ENCODE results near the gene CAMTA1. TPM values are rescaled to one million over a fixed set of nuclear protein-coding genes. Genes with fewer than 3 reads are reported as not detected.

CAMTA1 gene
- total and polyA plus RNA-seq, 2 experiments from 2014 or later = 89.0 to 145 TPM

GRCh38 chr1:7594002-7594713 is 808.9 kb downstream of the CAMTA1 start:
- 74% methylated on average over 5 of the region's 5 CpGs for WGBS (ENCODE audit: low lambda C conversion rate, missing lambda C conversion rate)
- H3K9me3 ChIP-seq (ENCODE audit: low read depth) = no peaks in the 10 kb centered on the region
- no peak overlapping the region for H3K4me2 ChIP-seq
- no peak overlapping the region for H3K4me3 ChIP-seq
- H3K4me1 ChIP-seq (ENCODE audit: insufficient read depth) = no peaks in the 10 kb centered on the region
- no peaks in the 10 kb centered on the region for H3K79me2 ChIP-seq
- H3K9me2 ChIP-seq (replicated peaks; ENCODE audit: insufficient read depth) = no peaks in the 10 kb centered on the region
- H4K20me1 ChIP-seq (ENCODE audit: insufficient read depth, poor library complexity, severe bottlenecking) = no peaks in the 10 kb centered on the region
- H3K27me3 ChIP-seq = peaks cover 4% of the 10 kb centered on the region
- H3K36me3 ChIP-seq (replicated peaks; ENCODE audit: insufficient read depth, low read depth) = no peaks in the 10 kb centered on the region
- H3K27ac ChIP-seq = no peak overlapping the region
- H2AFZ ChIP-seq = no peak overlapping the region
- TF ChIP-seq EZH2phosphoT487 (IDR thresholded peaks at IDR 0.05; ENCODE audit: low read depth, severe bottlenecking, unreplicated experiment) = no peak
- TF ChIP-seq EZH2 (IDR thresholded peaks at IDR 0.05; ENCODE audit: borderline replicate concordance) = no peak
- no peak for TF ChIP-seq CTCF (IDR thresholded peaks at IDR 0.05; ENCODE audit: poor library complexity)
- DNase-seq (ENCODE audit: low spot score) = no peak

- H4K20me1 ChIP-seq (ENCODE audit: insufficient read depth, poor library complexity, severe bottlenecking) = no peaks in the 10 kb centered on the region
- H3K4me1 ChIP-seq (ENCODE audit: insufficient read depth) = no peaks in the 10 kb centered on the region
- no peak for TF ChIP-seq CTCF (IDR thresholded peaks at IDR 0.05; ENCODE audit: poor library complexity)
- no peak for TF ChIP-seq EZH2 (IDR thresholded peaks at IDR 0.05; ENCODE audit: borderline replicate concordance)
- TF ChIP-seq EZH2phosphoT487 (IDR thresholded peaks at IDR 0.05; ENCODE audit: low read depth, severe bottlenecking, unreplicated experiment) = no peak
- no peaks in the 10 kb centered on the region for H3K79me2 ChIP-seq
- no peaks in the 10 kb centered on the region for H3K9me3 ChIP-seq (ENCODE audit: low read depth)
- WGBS (ENCODE audit: low lambda C conversion rate, missing lambda C conversion rate) = 90% methylated on average over 13 of the region's 13 CpGs
- H3K9me2 ChIP-seq (replicated peaks; ENCODE audit: insufficient read depth) = no peaks in the 10 kb centered on the region
- DNase-seq (ENCODE audit: low spot score) = no peak
- no peak overlapping the region for H3K27ac ChIP-seq
- H3K36me3 ChIP-seq (replicated peaks; ENCODE audit: insufficient read depth, low read depth) = no peaks in the 10 kb centered on the region
- peaks cover 4% of the 10 kb centered on the region for H3K27me3 ChIP-seq
- H3K4me2 ChIP-seq = no peak overlapping the region
- no peak overlapping the region for H3K4me3 ChIP-seq
- H2AFZ ChIP-seq = no peak overlapping the region
Observed at GRCh38 chr1:7594714-7595295, 809.6 kb downstream of the CAMTA1 start.

- Histone ChIP-seq H3K36me3 (replicated peaks; ENCODE audit: insufficient read depth, low read depth) (no peaks in the 10 kb centered on the region), H3K9me2 (replicated peaks; ENCODE audit: insufficient read depth) (no peaks in the 10 kb centered on the region), H3K79me2 (no peaks in the 10 kb centered on the region), H3K27me3 (peaks cover 4% of the 10 kb centered on the region), H3K4me2 (no peak overlapping the region), H3K4me1 (ENCODE audit: insufficient read depth) (no peaks in the 10 kb centered on the region), H3K27ac (no peak overlapping the region), H3K4me3 (no peak overlapping the region), H2AFZ (no peak overlapping the region), H3K9me3 (ENCODE audit: low read depth) (no peaks in the 10 kb centered on the region), H4K20me1 (ENCODE audit: insufficient read depth, poor library complexity, severe bottlenecking) (no peaks in the 10 kb centered on the region)
- WGBS (ENCODE audit: low lambda C conversion rate, missing lambda C conversion rate) = 76% methylated on average over 8 of the region's 8 CpGs
- TF ChIP-seq CTCF (IDR thresholded peaks at IDR 0.05; ENCODE audit: poor library complexity) = no peak
- no peak for TF ChIP-seq EZH2phosphoT487 (IDR thresholded peaks at IDR 0.05; ENCODE audit: low read depth, severe bottlenecking, unreplicated experiment)
- TF ChIP-seq EZH2 (IDR thresholded peaks at IDR 0.05; ENCODE audit: borderline replicate concordance) = no peak
- DNase-seq (ENCODE audit: low spot score) = no peak
Observed at GRCh38 chr1:7595336-7595735, 810.1 kb downstream of the CAMTA1 start.

Data from hepatocyte (in vitro differentiated cells).